SK-MEL-5 (cell line): ENCODE measurements around the gene METTL5. TPM values are rescaled to one million over a fixed set of nuclear protein-coding genes. Genes with fewer than 3 reads are reported as not detected.
A peak's percentile ranks its signal among the peaks of the same experiment; 100 is the strongest.
"Not testable (repeated sequence)": the region's sequence is repeated elsewhere in the genome, so short reads cannot be mapped to it uniquely, and the experiment has no call there.

Source experiments
- DNase-seq: peaks from one replicate; pipeline ENCODE4 v3.0.0-alpha.2; 2016; ENCODE audit warnings: low read depth, low spot score
- in situ Hi-C: cut with HindIII; loops from 2 replicates; pipeline ENCODE4 v1.10.0; 2016; ENCODE audit warnings: low sequenced_read_pairs, high pct_unique_total_duplicates, low pct_unique_long_range_greater_than_20kb
- polyA plus RNA-seq, 2 experiments: library from polyadenylated mRNA; depleted of rRNA; stranded (reverse); fragments of >200 nt; gene quantifications; 2 replicates each; pipeline ENCODE4 v1.2.3, GENCODE V29; 2015
- total RNA-seq: library from RNA; depleted of rRNA; stranded (reverse); fragments of >200 nt; shearing (Covaris generic); gene quantifications from 2 replicates; pipeline ENCODE4 v1.2.3, GENCODE V29; 2014; rRNA removed

Gene METTL5
- total RNA-seq: 44.7 and 52.2 TPM in 2 replicates
- polyA plus RNA-seq (2015; cell fraction: cytosol; rRNA removed): 49.9 and 55.5 TPM in 2 replicates
- 33.3 and 60.7 TPM in 2 replicates for polyA plus RNA-seq (2015; cell fraction: nucleus; rRNA removed)

DNA sequence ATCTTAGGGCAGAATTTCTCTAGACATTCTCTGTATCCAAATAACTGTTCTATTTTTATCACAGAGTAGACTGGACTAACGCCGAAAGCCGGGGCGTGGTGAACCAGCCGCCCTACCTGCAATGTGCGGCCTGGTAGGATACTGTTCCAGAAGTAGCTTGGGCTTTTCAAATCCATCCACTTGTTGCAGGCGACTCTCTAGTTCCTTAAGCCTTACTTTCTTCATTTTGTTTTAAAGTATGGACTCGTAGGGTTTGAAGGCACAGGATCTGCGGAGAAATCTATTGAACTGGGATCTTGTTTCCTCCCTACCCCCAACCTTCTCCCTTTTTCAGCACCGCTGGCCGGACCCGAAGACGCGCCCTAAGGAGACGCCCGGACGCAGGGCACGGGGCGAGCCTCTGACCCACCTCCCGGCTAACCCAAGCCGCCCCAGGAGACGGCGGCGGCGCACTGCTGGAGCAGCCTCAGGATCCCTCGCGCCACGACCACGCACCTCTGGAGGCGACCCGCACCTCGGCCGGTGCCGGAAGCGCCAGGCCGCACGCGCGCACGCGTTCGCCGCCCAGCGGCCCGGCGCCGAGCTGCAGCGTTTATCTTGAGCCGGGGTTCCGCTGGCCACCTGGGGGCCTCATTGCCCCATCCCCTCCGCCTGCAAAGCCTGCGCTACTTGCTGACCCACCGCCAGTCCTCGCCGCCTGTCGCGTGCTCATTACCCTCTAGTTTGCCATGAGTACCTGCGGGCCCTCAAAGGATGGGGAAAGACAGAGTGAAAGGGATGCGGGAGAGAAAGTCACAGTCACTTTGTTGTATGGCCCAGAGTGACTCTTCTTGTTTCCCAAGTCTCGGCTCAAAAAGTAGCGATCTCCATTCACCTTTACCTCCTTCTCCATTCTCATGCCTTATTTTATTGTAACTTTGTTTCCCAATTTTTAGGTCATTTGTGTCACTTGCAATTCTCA, at the start of gene METTL5:
Gene METTL5 (minus strand): TSS at position 533 of the 961 bp plus-strand sequence. CDS start 308 bp downstream, at position 225.
- peak; percentile 76 for DNase-seq
- in situ Hi-C loops: no loop called here

DNA sequence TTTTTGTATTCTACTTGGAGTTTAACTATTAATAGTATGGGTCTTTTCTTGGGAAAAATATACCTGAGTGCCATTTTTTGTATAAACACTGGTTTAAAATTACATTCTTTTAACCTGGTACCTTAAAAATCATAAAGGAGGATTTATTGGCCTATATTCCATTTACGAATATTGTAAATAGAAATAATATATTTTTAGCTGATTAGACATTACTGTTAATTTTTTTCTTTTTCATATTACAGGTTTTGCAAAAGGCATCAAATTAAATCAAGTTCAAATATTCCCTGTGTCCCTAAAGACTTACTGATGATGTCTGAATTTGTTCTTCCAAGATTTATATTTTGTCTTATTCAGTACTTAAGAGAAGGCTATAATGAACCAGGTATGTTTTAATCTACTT, 47.3 kb upstream of the METTL5 start:
- DNase-seq: no peak
- in situ Hi-C loops: no loop called here

DNA sequence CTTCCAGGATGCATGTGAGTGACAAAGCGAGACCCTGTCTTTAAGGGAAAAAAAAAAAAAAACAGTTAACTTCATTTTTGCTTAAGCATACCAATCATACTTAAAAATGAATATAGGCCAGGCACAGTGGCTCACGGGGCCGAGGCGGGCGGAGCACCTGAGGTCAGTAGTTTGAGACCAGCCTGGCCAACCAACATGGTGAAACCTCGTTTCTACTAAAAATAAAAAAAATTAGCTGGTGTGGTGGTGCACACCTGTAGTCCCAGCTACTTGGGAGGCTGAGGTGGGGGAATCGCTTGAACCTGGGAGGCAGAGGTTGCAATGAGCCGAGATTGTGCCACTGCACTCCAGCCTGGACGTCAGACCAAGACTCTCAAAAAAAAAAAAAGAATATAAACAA, 46.7 kb upstream of the METTL5 start:
- in situ Hi-C loops, DNase-seq: not testable (repeated sequence)

DNA sequence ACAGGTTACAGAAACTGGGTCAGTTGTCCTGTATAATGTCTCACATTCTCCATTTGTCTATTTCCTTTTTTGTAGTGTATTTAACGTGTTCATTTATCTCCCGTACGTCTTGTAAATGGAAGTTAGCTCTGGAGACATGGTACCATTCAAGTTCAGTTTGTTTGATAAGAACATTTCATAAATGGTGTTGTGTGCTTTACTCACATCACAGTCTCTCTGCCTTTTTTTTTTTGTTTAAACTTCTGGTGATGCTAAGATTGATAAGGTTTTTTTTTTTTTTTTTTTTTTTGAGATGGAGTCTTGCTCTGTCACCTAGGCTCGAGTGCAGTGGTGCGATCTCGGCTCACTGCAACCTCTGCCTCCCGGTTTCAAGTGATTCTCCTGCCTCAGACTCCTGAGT, 44.2 kb upstream of the METTL5 start:
- in situ Hi-C loops: no loop called here
- no peak for DNase-seq

DNA sequence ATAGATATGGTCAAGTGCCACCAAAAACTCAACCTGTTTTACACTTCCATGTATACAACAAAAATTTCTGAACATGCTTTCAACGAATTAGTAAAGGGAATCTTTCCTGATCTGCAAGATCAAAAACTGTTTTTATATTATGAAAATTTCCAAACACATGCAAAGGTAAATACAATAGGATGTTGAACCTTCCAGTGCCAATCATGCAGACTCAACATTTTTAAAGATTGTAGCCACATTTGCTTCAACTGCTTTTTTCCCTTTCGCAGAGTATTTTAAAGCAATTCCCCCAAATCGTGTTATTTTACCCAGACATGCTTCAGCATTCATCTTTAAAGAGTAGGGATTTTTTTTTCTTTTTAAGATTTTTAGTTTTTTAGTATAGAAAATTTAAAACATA, 42.9 kb upstream of the METTL5 start:
- in situ Hi-C loops: no loop called here
- DNase-seq: no peak

DNA sequence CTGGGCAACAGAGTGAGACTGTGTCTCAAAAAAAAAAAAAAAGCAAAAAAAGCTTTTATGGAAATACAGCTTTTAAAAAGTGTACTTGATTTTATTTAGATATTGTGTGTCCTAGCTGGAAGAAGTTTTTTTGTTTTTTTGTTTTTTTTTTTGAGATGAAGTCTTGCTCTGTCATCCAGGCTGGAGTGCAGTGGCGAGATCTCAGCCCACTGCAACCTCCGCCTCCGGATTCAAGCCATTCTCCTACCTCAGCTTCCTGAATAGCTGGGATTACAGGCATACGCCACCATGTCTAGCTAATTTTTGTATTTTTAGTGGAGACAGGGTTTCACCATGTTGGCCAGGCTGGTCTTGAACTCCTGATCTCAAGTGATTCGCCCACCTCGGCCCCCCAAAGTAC, 41.5 kb upstream of the METTL5 start:
- in situ Hi-C loops, DNase-seq: not testable (repeated sequence)

DNA sequence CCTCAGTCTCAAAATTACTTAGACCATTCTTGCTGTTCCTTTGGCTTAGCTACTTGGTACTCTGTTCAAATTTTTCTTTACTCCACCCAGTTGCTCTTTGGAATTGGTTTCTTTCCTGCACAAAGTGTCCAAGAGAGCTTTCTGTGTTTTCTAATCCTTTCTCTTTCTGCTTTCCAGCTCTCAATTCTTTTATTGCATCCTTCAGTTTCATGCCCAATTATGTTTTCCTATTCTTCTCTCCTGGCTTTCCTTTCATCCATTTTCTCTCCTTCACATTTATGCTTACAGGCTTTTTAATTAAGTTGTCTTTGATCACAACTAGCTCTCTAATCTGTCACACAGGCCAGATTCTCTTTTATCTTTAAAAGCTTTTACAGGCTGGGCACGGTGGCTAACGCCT, 40.8 kb upstream of the METTL5 start:
- in situ Hi-C loops: no loop called here
- DNase-seq: no peak

DNA sequence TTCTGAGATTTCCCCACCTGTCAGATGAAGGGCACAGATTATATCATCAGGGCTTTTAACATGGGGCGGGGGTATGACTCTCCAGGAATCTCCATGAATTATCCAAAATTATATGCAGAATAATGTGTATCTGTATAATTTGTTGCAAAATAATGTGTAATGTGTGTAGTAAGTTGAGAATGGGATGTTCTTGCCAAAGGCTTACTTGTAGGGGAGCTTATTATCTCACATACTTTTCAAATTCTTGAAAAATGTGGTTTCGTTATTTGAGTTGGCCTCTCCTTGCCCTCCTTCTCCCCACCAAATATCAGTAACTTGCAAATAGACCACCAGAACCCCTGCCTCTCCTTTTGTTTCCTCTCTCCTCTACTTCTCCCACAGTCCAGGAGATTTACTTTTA, 38.1 kb upstream of the METTL5 start:
- DNase-seq: no peak

DNA sequence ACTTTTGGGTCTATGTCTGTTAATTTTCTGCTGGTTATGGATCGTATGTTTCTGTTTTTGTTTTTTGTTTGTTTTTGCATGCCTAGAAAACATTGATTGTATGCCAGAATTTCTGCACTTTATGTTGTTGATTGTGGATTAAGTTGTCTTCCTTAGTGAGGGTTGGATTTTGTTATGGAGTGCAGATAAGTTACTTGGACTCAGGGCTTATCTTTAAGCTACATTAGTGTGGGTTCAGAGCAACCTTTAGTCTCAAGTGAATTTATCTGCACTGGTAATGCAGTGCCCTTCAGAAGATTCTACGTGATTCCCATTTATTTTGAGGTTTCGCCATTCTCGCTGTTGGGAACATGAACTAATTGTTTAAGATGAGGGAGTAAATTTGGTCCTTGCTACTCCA, 35.4 kb upstream of the METTL5 start:
- DNase-seq: no peak
- in situ Hi-C loops: no loop called here

More for the DNA sequence above, 38.1 kb upstream of the METTL5 start:
- in situ Hi-C loops: no loop called here

DNA sequence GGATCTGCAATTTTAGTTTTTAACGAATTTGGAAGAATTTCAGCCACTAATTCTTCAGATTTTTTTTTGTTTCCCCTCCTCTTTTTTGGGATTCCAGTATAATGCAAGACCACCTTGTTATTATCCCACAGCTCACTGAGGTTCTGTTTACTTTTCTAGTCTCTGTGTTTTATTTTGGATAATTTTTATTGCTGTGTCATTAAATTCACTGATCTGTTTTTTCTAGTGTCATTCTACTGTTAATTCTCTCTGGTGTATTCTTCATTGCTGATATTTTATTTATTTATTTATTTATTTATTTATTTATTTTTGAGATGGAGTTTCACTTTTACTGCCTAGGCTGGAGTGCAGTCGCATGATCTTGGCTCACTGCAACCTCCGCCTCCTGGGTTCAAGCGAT, 34.7 kb upstream of the METTL5 start:
- no peak for DNase-seq
- in situ Hi-C loops: no loop called here

DNA sequence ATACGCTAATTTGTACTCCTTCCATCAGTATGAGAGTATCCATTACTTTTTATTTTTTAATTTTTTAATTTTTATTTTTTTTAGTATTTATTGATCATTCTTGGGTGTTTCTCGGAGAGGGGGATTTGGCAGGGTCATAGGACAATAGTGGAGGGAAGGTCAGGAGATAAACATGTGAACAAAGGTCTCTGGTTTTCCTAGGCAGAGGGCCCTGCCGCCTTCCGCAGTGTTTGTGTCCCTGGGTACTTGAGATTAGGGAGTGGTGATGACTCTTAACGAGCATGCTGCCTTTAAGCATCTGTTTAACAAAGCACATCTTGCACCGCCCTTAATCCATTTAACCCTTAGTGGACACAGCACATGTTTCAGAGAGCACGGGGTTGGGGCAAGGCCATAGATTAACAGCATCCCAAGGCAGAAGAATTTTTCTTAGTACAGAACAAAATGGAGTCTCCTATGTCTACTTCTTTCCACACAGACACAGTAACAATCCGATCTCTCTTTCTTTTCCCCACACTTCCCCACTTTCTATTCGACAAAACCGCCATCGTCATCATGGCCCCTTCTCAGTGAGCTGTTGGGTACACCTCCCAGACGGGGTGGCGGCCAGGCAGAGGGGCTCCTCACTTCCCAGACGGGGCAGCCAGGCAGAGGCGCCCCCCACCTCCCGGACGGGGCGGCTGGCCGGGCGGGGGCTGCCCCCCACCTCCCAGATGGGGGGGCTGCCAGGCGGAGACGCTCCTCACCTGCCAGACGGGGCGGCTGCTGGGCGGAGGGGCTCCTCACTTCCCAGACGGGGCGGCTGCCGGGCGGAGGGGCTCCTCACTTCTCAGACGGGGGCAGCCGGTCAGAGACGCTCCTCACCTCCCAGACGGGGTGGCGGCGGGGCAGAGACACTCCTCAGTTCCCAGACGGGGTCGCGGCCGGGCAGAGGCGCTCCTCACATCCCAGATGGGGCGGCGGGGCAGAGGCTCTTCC, 30.9 kb upstream of the METTL5 start:
- in situ Hi-C loops, DNase-seq: not testable (repeated sequence)

DNA sequence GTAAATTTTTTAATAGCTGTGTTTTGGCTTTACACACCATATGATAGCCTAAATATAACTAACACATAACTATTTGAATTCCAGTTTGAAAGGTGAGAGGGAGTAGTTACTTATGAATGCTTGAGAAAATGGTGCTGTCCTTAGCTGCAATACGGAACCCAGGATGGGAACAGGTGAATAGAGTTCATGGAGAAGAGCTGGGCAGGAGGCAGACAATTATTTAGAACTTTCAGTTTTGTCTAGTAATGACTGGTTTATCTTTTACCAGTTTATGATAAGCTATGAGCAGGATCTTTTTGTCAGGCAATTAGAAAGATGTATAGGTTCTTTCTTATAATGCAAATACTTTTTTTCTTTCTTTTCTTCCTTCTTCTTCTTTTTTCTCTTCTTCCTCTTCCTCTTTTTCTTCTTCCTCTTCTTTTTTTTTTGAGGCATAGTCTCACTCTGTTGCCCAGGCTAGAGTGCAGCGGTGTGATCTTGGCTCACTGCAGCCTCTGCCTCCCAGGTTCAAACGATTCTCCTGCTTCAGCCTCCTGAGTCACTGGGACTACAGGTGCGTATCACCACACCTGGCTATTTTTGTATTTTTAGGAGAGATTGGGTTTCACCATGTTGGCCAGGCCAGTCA, 28.4 kb upstream of the METTL5 start:
- no peak for DNase-seq
- in situ Hi-C loops: no loop called here

DNA sequence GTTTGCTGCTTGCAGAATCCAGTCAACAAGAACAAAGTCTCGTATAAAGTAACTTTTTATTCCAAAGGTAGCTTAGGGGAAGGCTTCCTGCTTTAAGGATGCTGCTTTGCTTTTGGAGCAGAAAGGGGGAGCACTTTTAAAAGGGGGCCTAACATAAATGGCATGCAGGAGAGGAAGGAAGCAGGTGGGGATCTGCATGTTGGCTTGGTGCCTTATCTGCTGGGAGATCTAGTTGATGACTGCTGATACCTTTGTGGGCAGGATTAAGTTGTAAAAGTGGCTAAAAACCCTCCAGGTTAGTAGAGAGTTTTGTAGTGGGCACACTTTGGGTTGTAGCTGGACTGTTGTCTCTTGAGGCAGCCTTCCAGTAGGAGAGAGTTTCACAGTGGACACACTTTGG, 25.0 kb upstream of the METTL5 start:
- DNase-seq: no peak
- in situ Hi-C loops: no loop called here

DNA sequence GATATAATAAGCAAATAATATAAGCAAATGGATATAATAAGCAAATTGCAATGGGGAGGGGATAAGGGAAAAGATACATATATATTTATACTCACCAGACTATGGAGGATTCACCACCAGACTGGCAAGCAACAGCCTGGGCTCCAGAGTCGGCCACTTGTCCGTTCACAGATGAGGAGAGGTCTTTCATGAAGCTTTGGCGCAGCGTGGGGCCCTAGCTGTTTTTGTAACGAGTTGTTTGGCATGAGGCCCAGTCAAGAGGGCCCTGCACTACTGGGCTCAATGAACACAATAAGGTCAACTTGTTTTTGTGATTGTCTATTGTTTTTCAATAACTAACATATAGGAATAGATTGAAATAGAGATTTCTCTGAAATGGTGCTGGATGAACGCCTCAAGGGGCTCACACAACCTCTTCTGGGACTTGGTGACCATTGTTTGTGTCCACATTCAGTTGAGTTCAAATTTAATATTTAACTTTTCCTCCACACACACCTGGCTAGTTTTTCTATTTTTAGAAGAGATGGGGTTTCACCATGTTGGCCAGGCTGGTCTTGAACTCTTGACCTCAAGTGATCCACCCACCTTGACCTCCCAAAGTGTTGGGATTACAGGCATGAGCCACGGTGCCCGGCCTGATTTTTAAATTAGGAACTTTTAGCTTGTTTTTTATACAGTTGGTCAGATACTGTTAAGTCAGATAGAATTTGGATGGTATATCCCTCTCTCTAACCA, 24.4 kb upstream of the METTL5 start:
- DNase-seq, in situ Hi-C loops: not testable (repeated sequence)

DNA sequence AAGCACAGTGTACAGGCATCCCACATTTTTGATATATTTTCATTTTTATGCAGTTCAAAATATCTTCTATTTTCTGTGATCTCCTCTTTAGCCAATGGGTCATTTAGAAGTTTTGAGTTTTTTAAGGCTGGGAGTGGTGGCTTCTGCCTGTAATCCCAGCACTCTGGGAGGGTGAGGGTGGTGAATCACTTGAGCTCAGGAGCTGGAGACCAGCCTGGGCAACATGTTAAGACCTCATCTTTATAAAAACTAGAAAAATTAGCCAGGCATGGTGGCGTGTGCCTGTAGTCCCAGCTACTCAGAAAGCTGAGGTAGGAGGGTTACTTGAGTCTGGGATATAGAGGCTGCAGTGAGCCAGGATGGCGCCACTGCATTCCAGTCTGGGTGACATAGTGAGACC, 20.3 kb upstream of the METTL5 start:
- in situ Hi-C loops: no loop called here
- no peak for DNase-seq

DNA sequence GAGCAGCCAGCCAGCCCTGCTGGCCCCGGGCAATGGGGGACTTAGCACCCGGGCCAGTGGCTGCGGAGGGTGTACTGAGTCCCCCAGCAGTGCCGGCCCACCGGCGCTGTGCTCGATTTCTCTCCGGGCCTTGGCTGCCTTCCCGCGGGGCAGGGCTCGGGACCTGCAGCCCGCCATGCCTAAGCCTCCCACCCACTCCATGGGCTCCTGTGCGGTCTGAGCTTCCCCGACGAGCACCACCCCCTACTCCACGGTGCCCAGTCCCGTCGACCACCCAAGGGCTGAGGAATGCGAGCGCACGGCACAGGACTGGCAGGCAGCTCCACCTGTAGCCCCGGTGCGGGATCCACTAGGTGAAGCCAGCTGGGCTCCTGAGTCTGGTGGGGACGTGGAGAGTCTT, 16.9 kb upstream of the METTL5 start:
- DNase-seq, in situ Hi-C loops: not testable (repeated sequence)

DNA sequence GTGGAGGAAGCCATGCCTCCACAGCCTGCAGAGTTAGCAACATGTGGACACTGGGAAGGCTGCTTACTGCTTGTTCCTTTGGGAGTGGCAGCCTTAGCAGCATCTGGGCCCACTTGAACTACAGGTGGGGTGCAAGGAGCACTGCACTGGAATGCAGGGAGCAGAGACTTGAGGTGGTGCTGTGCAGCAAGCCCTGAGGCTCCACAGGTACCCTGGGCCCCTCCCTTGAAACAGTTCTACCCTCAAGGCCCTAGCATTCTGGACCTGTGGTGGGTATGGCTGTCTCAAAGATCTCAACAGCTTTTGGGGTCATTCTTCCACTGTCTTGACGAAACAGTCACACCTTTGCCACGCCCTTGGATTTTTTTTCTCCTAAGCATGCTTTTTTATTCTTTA, 16.0 kb upstream of the METTL5 start:
- in situ Hi-C loops: no loop called here
- no peak for DNase-seq
